CD14-positive monocyte (primary cell): ENCODE measurements around the gene IMPG2. TPM values are rescaled to one million over a fixed set of nuclear protein-coding genes. Genes with fewer than 3 reads are reported as not detected.

ENCODE experiments used
- DNase-seq, 3 donors: peaks; one replicate each; pipeline ENCODE4 v3.0.0-alpha.2; 2011 to 2022
- H2AFZ ChIP-seq: 2 replicates; pipeline ENCODE4 v1.6.0; 2012; ENCODE audit warnings: mild to moderate bottlenecking, low read depth, low read length, inconsistent platforms; ENCODE audit not compliant: insufficient read depth, poor library complexity, severe bottlenecking
- H3K27ac ChIP-seq, 2 donors: 1 replicate in 1 of 2; 2 replicates in 1 of 2; pipeline ENCODE4 v1.5.1; 2012 to 2013; ENCODE audit warnings: low read length in 2 of 2, control low read depth in 1 of 2, inconsistent platforms in 1 of 2, low read depth in 1 of 2, mild to moderate bottlenecking in 1 of 2
- H3K27me3 ChIP-seq, 2 donors: one replicate each; pipeline versions ENCODE4 v1.6.0 to v1.6.1; 2011 to 2013; ENCODE audit warnings: low read length in 2 of 2; ENCODE audit not compliant: control insufficient read depth in 2 of 2, insufficient read depth in 2 of 2
- H3K36me3 ChIP-seq, 2 donors: replicated peaks in 1 of 2; 1 replicate in 1 of 2; 2 replicates in 1 of 2; pipeline versions ENCODE4 v1.5.1 to v1.6.1; 2012 to 2013; ENCODE audit warnings: low read length in 2 of 2, control low read depth in 1 of 2, inconsistent platforms in 1 of 2, mild to moderate bottlenecking in 1 of 2; ENCODE audit not compliant: insufficient read depth in 2 of 2, control insufficient read depth in 1 of 2
- H3K4me1 ChIP-seq, 2 donors: 1 replicate in 1 of 2; 2 replicates in 1 of 2; pipeline versions ENCODE4 v1.5.1 to v1.6.1; 2012 to 2013; ENCODE audit warnings: low read length in 2 of 2, control low read depth in 1 of 2, inconsistent platforms in 1 of 2, mild to moderate bottlenecking in 1 of 2, moderate library complexity in 1 of 2; ENCODE audit not compliant: insufficient read depth in 2 of 2, control insufficient read depth in 1 of 2
- H3K4me2 ChIP-seq: replicated peaks from 2 replicates; pipeline ENCODE3; 2012; ENCODE audit warnings: low read length, moderate library complexity, mild to moderate bottlenecking; ENCODE audit not compliant: poor library complexity, severe bottlenecking; ENCODE audit errors: extremely low read depth
- H3K4me3 ChIP-seq, 3 experiments: fragments of 200-600 bp in 1 of 3; sonication (generic) in 1 of 3; replicated peaks in 1 of 3; 1 replicate in 2 of 3; 2 replicates in 1 of 3; pipeline ENCODE4 v1.5.1; 2011 to 2013; ENCODE audit warnings: low read length in 3 of 3, mild to moderate bottlenecking in 3 of 3, control low read depth in 2 of 3, low read depth in 2 of 3, inconsistent platforms in 1 of 3, moderate library complexity in 1 of 3
- H3K79me2 ChIP-seq: 2 replicates; pipeline ENCODE4 v1.6.0; 2012; ENCODE audit warnings: mild to moderate bottlenecking, control low read depth, inconsistent platforms, low read length, moderate library complexity; ENCODE audit not compliant: insufficient read depth
- H3K9ac ChIP-seq: 2 replicates; pipeline ENCODE4 v1.6.0; 2017; ENCODE audit warnings: low read length, mild to moderate bottlenecking; ENCODE audit not compliant: insufficient read depth, poor library complexity, severe bottlenecking
- H3K9me3 ChIP-seq, 2 donors: replicated peaks in 1 of 2; 1 replicate in 1 of 2; 2 replicates in 1 of 2; pipeline versions ENCODE4 v1.5.1 to v1.6.1; 2012 to 2013; ENCODE audit warnings: low read length in 2 of 2, control low read depth in 1 of 2; ENCODE audit not compliant: control insufficient read depth in 1 of 2, insufficient read depth in 1 of 2
- H4K20me1 ChIP-seq: 2 replicates; pipeline ENCODE4 v1.6.0; 2012; ENCODE audit warnings: mild to moderate bottlenecking, low read length, control low read depth, moderate library complexity; ENCODE audit not compliant: insufficient read depth
- H3K27ac Mint-ChIP-seq, 7 donors: one replicate each; pipeline ENCODE4 v1.8.0; 2020; ENCODE audit warnings: mild to moderate bottlenecking in 7 of 7, mixed read lengths in 7 of 7, moderate library complexity in 6 of 7, inconsistent platforms in 2 of 7
- H3K27me3 Mint-ChIP-seq, 3 donors: one replicate each; pipeline ENCODE4 v1.8.0; 2021 to 2022; ENCODE audit warnings: low read depth in 3 of 3, mild to moderate bottlenecking in 3 of 3, mixed read lengths in 3 of 3, moderate library complexity in 3 of 3, inconsistent platforms in 1 of 3
- H3K36me3 Mint-ChIP-seq, 2 donors: one replicate each; pipeline ENCODE4 v1.8.0; 2020; ENCODE audit warnings: mixed read lengths in 2 of 2, inconsistent platforms in 1 of 2, mild to moderate bottlenecking in 1 of 2
- H3K4me1 Mint-ChIP-seq: one replicate; pipeline ENCODE4 v1.8.0; 2020; ENCODE audit warnings: mild to moderate bottlenecking, mixed read lengths
- H3K4me3 Mint-ChIP-seq, 2 donors: one replicate each; pipeline ENCODE4 v1.8.0; 2020; ENCODE audit warnings: mild to moderate bottlenecking in 2 of 2, mixed read lengths in 2 of 2, moderate library complexity in 1 of 2
- H3K9me3 Mint-ChIP-seq, 7 donors: one replicate each; pipeline ENCODE4 v1.8.0; 2020 to 2022; ENCODE audit warnings: mixed read lengths in 7 of 7, mild to moderate bottlenecking in 6 of 7, moderate library complexity in 6 of 7, inconsistent platforms in 2 of 7
- CTCF ChIP-seq: fragments of 200-600 bp; IDR thresholded peaks from one replicate; pipeline ENCODE4 v1.8.0; 2022; ENCODE audit warnings: antibody characterized with exemption, mild to moderate bottlenecking
- WGBS: methylation state at CpG from one replicate; pipeline ENCODE4 v1.1.5; 2013; ENCODE audit warnings: missing lambda C conversion rate; ENCODE audit not compliant: insufficient coverage; 5-methylcytosine and 5-hydroxymethylcytosine counted together
- intact Hi-C, 2 donors: fragments of 100-400 bp; cut with micrococcal nuclease; formaldehyde crosslinking; loops; one replicate each; pipeline versions ENCODE4 v1.15.0 to v1.15.1; 2023
- polyA plus RNA-seq, 3 donors: library from polyadenylated mRNA; depleted of rRNA in 1 of 3; unstranded in 2 of 3; stranded (reverse) in 1 of 3; fragments of 300-500 nt in 2 of 3; fragments of >200 nt in 1 of 3; fragmentation: Illumina TruSeq in 2 of 3; gene quantifications; 1 replicate in 2 of 3; 2 replicates in 1 of 3; pipeline ENCODE4 v1.2.3, GENCODE V29; 2012 to 2021

Gene IMPG2
- polyA plus RNA-seq, 3 donors, result 0.04 to 0.15 TPM; not detected in 1

GRCh38 chr3:101333883-101334282 lies 13.5 kb upstream of the IMPG2 start:
- Mint-ChIP-seq H3K27ac (no peak overlapping the region), H3K36me3 (peaks cover 47 to 59% of the 10 kb centered on the region in 2 donors), H3K27me3 (no peaks in the 10 kb centered on the region), H3K4me1 (no peaks in the 10 kb centered on the region), H3K4me3 (no peak overlapping the region), H3K9me3 (peaks cover 0 to 3% (median 0%) of the 10 kb centered on the region in 7 donors)
- Histone ChIP-seq H4K20me1 (no peaks in the 10 kb centered on the region), H3K9ac (no peak overlapping the region), H3K27ac (no peak overlapping the region), H3K9me3 (no peaks in the 10 kb centered on the region), H3K4me1 (no peaks in the 10 kb centered on the region), H3K27me3 (no peaks in the 10 kb centered on the region), H3K4me2 (no peak overlapping the region), H2AFZ (no peak overlapping the region), H3K36me3 (peaks cover 30 to 76% of the 10 kb centered on the region in 2 donors), H3K4me3 (no peak overlapping the region), H3K79me2 (no peaks in the 10 kb centered on the region)
- no peak for DNase-seq
- WGBS, result 92% methylated on average over 2 of the region's 7 CpGs
- no peak for TF ChIP-seq CTCF
- intact Hi-C loops, result no loop called here

GRCh38 chr3:101329016-101329673 lies 8.8 kb upstream of the IMPG2 start:
- H3K36me3 ChIP-seq, result peaks cover 36 to 69% of the 10 kb centered on the region in 2 donors
- Mint-ChIP-seq H3K27me3 (no peaks in the 10 kb centered on the region), H3K4me3 (no peak overlapping the region), H3K36me3 (peaks cover 34 to 45% of the 10 kb centered on the region in 2 donors), H3K9me3 (peaks cover 0 to 3% (median 0%) of the 10 kb centered on the region in 7 donors), H3K27ac (no peak overlapping the region), H3K4me1 (no peaks in the 10 kb centered on the region)
- H3K79me2 ChIP-seq, result no peaks in the 10 kb centered on the region
- H3K9me3 ChIP-seq, result no peaks in the 10 kb centered on the region
- no peak for TF ChIP-seq CTCF
- no peak overlapping the region for H3K9ac ChIP-seq
- DNase-seq, result no peak
- no peaks in the 10 kb centered on the region for H3K27me3 ChIP-seq
- no peaks in the 10 kb centered on the region for H3K4me1 ChIP-seq
- no peaks in the 10 kb centered on the region for H4K20me1 ChIP-seq
- no peak overlapping the region for H2AFZ ChIP-seq
- H3K4me2 ChIP-seq, result no peak overlapping the region
- H3K27ac ChIP-seq, result no peak overlapping the region
- H3K4me3 ChIP-seq, result no peak overlapping the region
- WGBS, result 100% methylated on average over 3 of the region's 7 CpGs
- intact Hi-C loops, result no loop called here
